Amniotic epithelial cell (primary cell): Measurements from ENCODE around the gene RIPPLY2.

Source experiments
- DNase-seq: peaks from one replicate; pipeline ENCODE4 v3.0.0-alpha.2; 2010; ENCODE audit warnings: low read depth

Gene RIPPLY2

GRCh38 chr6:83905648-83906047, 52.5 kb downstream of the RIPPLY2 start:
- DNase-seq: no peak
